Measurements from ENCODE around the gene CD19.
A peak's percentile ranks its signal among the peaks of the same experiment; 100 is the strongest.
"Not testable (repeated sequence)": the region's sequence is repeated elsewhere in the genome, so short reads cannot be mapped to it uniquely, and the experiment has no call there.

The CD19 gene

GRCh38 chr16:28913946-28914724 lies 17.6 kb upstream of the CD19 start:
- Mint-ChIP-seq H3K27ac (ENCODE audit: low read depth) (no peak overlapping the region), H3K4me1 (no peaks in the 10 kb centered on the region), H3K9me3 (no peaks in the 10 kb centered on the region), H3K4me3 (no peak overlapping the region), H3K27me3 (no peaks in the 10 kb centered on the region), H3K36me3 (ENCODE audit: insufficient read depth) (peaks cover 51% of the 10 kb centered on the region)
- no peak for ATAC-seq (replicated peaks; ENCODE audit: extremely low read depth, poor library complexity, severe bottlenecking)
- DNase-seq (ENCODE audit: low spot score in 2 of 2), result no peak

GRCh38 chr16:28915181-28915580 lies 16.6 kb upstream of the CD19 start:
- no peak for ATAC-seq (replicated peaks; ENCODE audit: extremely low read depth, poor library complexity, severe bottlenecking)
- H3K4me3 Mint-ChIP-seq, result no peak overlapping the region
- no peaks in the 10 kb centered on the region for H3K9me3 Mint-ChIP-seq
- no peaks in the 10 kb centered on the region for H3K27me3 Mint-ChIP-seq
- H3K27ac Mint-ChIP-seq (ENCODE audit: low read depth), result no peak overlapping the region
- DNase-seq (ENCODE audit: low spot score in 2 of 2), result no peak
- H3K4me1 Mint-ChIP-seq, result no peaks in the 10 kb centered on the region
- peaks cover 53% of the 10 kb centered on the region for H3K36me3 Mint-ChIP-seq (ENCODE audit: insufficient read depth)

GRCh38 chr16:28917095-28917494 lies 14.7 kb upstream of the CD19 start:
- ATAC-seq (replicated peaks; ENCODE audit: extremely low read depth, poor library complexity, severe bottlenecking) (no peak), DNase-seq (ENCODE audit: low spot score in 2 of 2) (no peak)
- no peaks in the 10 kb centered on the region for H3K27me3 Mint-ChIP-seq
- no peak overlapping the region for H3K27ac Mint-ChIP-seq (ENCODE audit: low read depth)
- H3K4me3 Mint-ChIP-seq, result no peak overlapping the region
- H3K36me3 Mint-ChIP-seq (ENCODE audit: insufficient read depth), result peaks cover 52% of the 10 kb centered on the region
- H3K9me3 Mint-ChIP-seq, result no peaks in the 10 kb centered on the region
- H3K4me1 Mint-ChIP-seq, result peaks cover 5% of the 10 kb centered on the region

- H3K4me3 Mint-ChIP-seq, result no peak overlapping the region
- H3K27ac Mint-ChIP-seq (ENCODE audit: low read depth), result no peak overlapping the region
- no peaks in the 10 kb centered on the region for H3K27me3 Mint-ChIP-seq
- H3K9me3 Mint-ChIP-seq, result no peaks in the 10 kb centered on the region
- H3K4me1 Mint-ChIP-seq, result peaks cover 10% of the 10 kb centered on the region
- H3K36me3 Mint-ChIP-seq (ENCODE audit: insufficient read depth), result peaks cover 43% of the 10 kb centered on the region
- ATAC-seq (replicated peaks; ENCODE audit: extremely low read depth, poor library complexity, severe bottlenecking), result no peak
- DNase-seq (ENCODE audit: low spot score in 2 of 2), result no peak
These were observed 13.1 kb upstream of the CD19 start for GRCh38 chr16:28918698-28919097.

GRCh38 chr16:28923231-28923587 lies 8.6 kb upstream of the CD19 start:
- peak overlapping the region; percentile 49 for H3K27ac Mint-ChIP-seq (ENCODE audit: low read depth)
- no peaks in the 10 kb centered on the region for H3K9me3 Mint-ChIP-seq
- DNase-seq (ENCODE audit: low spot score in 2 of 2) (no peak), ATAC-seq (replicated peaks; ENCODE audit: extremely low read depth, poor library complexity, severe bottlenecking) (no peak)
- peaks cover 27% of the 10 kb centered on the region for H3K36me3 Mint-ChIP-seq (ENCODE audit: insufficient read depth)
- no peaks in the 10 kb centered on the region for H3K27me3 Mint-ChIP-seq
- peak overlapping the region; percentile 62 for H3K4me3 Mint-ChIP-seq
- peaks cover 21% of the 10 kb centered on the region for H3K4me1 Mint-ChIP-seq

- H3K27ac Mint-ChIP-seq (ENCODE audit: low read depth), result peak overlapping the region; percentile 49
- peaks cover 25% of the 10 kb centered on the region for H3K36me3 Mint-ChIP-seq (ENCODE audit: insufficient read depth)
- no peaks in the 10 kb centered on the region for H3K27me3 Mint-ChIP-seq
- no peak for DNase-seq (ENCODE audit: low spot score in 2 of 2)
- H3K9me3 Mint-ChIP-seq, result no peaks in the 10 kb centered on the region
- H3K4me1 Mint-ChIP-seq, result peaks cover 21% of the 10 kb centered on the region
- ATAC-seq (replicated peaks; ENCODE audit: extremely low read depth, poor library complexity, severe bottlenecking), result no peak
- H3K4me3 Mint-ChIP-seq, result peak overlapping the region; percentile 94
These were observed 7.9 kb upstream of the CD19 start for GRCh38 chr16:28923652-28924398.

GRCh38 chr16:28924399-28924761 lies 7.4 kb upstream of the CD19 start:
- H3K4me1 Mint-ChIP-seq, result peaks cover 21% of the 10 kb centered on the region
- H3K9me3 Mint-ChIP-seq, result no peaks in the 10 kb centered on the region
- DNase-seq (ENCODE audit: low spot score in 2 of 2) (no peak), ATAC-seq (replicated peaks; ENCODE audit: extremely low read depth, poor library complexity, severe bottlenecking) (no peak)
- H3K27ac Mint-ChIP-seq (ENCODE audit: low read depth), result peak overlapping the region; percentile 95
- peaks cover 21% of the 10 kb centered on the region for H3K36me3 Mint-ChIP-seq (ENCODE audit: insufficient read depth)
- peak overlapping the region; percentile 94 for H3K4me3 Mint-ChIP-seq
- H3K27me3 Mint-ChIP-seq, result no peaks in the 10 kb centered on the region

GRCh38 chr16:28924762-28925385 lies 6.9 kb upstream of the CD19 start, which contains the start of gene RABEP2:
Gene RABEP2 (minus strand): TSS chr16:28925238. CDS start chr16:28925163, 75 bp downstream.
- no peaks in the 10 kb centered on the region for H3K9me3 Mint-ChIP-seq
- peak within 1 kb of the TSS; percentile 94 for H3K4me3 Mint-ChIP-seq
- peaks cover 19% of the 10 kb centered on the region for H3K36me3 Mint-ChIP-seq (ENCODE audit: insufficient read depth)
- peak within 1 kb of the TSS; percentile 95 for H3K27ac Mint-ChIP-seq (ENCODE audit: low read depth)
- ATAC-seq (replicated peaks; ENCODE audit: extremely low read depth, poor library complexity, severe bottlenecking) (peak; percentile 83), DNase-seq (ENCODE audit: low spot score in 2 of 2) (peak; percentile 95 to 98)
- H3K27me3 Mint-ChIP-seq, result no peaks in the 10 kb centered on the region
- H3K4me1 Mint-ChIP-seq, result peaks cover 21% of the 10 kb centered on the region

GRCh38 chr16:28925386-28926228 lies 6.2 kb upstream of the CD19 start:
- Mint-ChIP-seq H3K9me3 (no peaks in the 10 kb centered on the region), H3K36me3 (ENCODE audit: insufficient read depth) (peaks cover 18% of the 10 kb centered on the region), H3K27ac (ENCODE audit: low read depth) (peak overlapping the region; percentile 95), H3K4me3 (peak overlapping the region; percentile 94), H3K27me3 (no peaks in the 10 kb centered on the region), H3K4me1 (peaks cover 27% of the 10 kb centered on the region)
- peak; percentile 73 to 83 for DNase-seq (ENCODE audit: low spot score in 2 of 2)
- peak; percentile 80 for ATAC-seq (replicated peaks; ENCODE audit: extremely low read depth, poor library complexity, severe bottlenecking)

- ATAC-seq (replicated peaks; ENCODE audit: extremely low read depth, poor library complexity, severe bottlenecking); H3K9me3 Mint-ChIP-seq; H3K27me3 Mint-ChIP-seq; DNase-seq (ENCODE audit: low spot score in 2 of 2): not testable (repeated sequence)
- H3K4me3 Mint-ChIP-seq, result peak overlapping the region; percentile 94
- peaks cover 29% of the 10 kb centered on the region for H3K4me1 Mint-ChIP-seq
- peak overlapping the region; percentile 95 for H3K27ac Mint-ChIP-seq (ENCODE audit: low read depth)
- H3K36me3 Mint-ChIP-seq (ENCODE audit: insufficient read depth), result peaks cover 14% of the 10 kb centered on the region
These were observed 5.5 kb upstream of the CD19 start for GRCh38 chr16:28926284-28926683.

- no peaks in the 10 kb centered on the region for H3K9me3 Mint-ChIP-seq
- H3K4me3 Mint-ChIP-seq, result no peak overlapping the region
- no peaks in the 10 kb centered on the region for H3K27me3 Mint-ChIP-seq
- H3K36me3 Mint-ChIP-seq (ENCODE audit: insufficient read depth), result peaks cover 14% of the 10 kb centered on the region
- ATAC-seq (replicated peaks; ENCODE audit: extremely low read depth, poor library complexity, severe bottlenecking), result no peak
- no peak for DNase-seq (ENCODE audit: low spot score in 2 of 2)
- no peak overlapping the region for H3K27ac Mint-ChIP-seq (ENCODE audit: low read depth)
- H3K4me1 Mint-ChIP-seq, result peaks cover 32% of the 10 kb centered on the region
These were observed 4.0 kb upstream of the CD19 start for GRCh38 chr16:28927815-28928214.

GRCh38 chr16:28930203-28930602 lies 1.6 kb upstream of the CD19 start:
- Mint-ChIP-seq H3K36me3 (ENCODE audit: insufficient read depth) (peaks cover 9% of the 10 kb centered on the region), H3K27ac (ENCODE audit: low read depth) (peak overlapping the region; percentile 90), H3K4me1 (peaks cover 25% of the 10 kb centered on the region), H3K9me3 (no peaks in the 10 kb centered on the region), H3K27me3 (no peaks in the 10 kb centered on the region), H3K4me3 (no peak overlapping the region)
- DNase-seq (ENCODE audit: low spot score in 2 of 2) (no peak), ATAC-seq (replicated peaks; ENCODE audit: extremely low read depth, poor library complexity, severe bottlenecking) (no peak)
